ENCODE measurements around the gene PLCH2. TPM values are rescaled to one million over a fixed set of nuclear protein-coding genes. Genes with fewer than 3 reads are reported as not detected.

PLCH2 gene
- total and polyA plus RNA-seq, 9 of the 15 experiments (the other 6 are each of a cell fraction or from before 2014, with no cell fraction given), result 0.16 TPM; not detected in 8

DNA sequence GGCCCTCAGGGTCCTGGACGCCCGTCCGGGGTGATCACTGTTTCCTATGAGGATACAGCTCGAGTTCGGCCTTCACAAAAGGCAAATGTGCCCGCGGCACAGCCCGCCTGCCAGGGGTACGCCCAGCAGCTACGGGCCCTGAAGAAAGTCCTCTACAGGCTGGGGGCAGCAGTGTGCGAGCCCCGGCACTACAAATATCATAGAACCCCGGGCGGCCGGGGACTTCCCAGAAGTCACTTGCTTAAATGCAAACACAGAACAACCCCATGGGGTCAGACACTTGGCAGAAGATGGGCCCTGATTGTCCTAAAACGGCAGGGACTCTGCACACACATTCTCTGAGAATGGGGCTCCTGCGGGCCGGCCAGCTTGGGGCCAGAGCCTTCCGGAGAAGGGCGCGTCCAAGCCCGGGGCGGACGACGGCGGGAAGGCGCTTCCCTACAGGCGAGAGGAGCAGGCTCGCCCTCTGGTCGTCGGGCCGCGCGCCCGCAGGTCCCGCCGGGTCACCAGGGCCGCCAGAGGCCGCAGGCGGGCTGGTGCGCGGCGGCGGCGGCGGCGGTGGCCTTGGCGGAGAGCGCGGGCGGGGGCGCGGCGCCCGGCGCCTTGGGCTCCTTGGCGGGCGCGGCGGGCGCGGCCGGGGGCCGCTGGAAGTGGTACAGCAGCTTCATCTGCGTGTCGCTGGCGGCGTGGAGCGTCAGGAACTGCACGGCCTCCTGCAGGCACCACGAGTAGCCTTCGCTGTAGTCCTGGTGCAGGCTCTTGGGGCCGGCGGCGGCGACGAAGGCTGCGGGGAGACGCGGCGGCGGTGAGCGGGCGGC is 53.1 kb downstream of the PLCH2 start:
- ChIA-PET CTCF (ENCODE audit: low intra/inter-chr PET ratio) (interaction anchor here (0.6 kb wide), 1 partner anchor 20 kb away, joined by 3 read pairs; no protein-coding TSS in a partner anchor), POLR2A (interaction anchor here (0.6 to 1.1 kb wide), 3 partner anchors 11 to 112 kb away, joined by 3 read pairs; no protein-coding TSS in a partner anchor)
- ATAC-seq (peak; percentile 15), DNase-seq (ENCODE audit: extremely low read depth in 1 of 4, low spot score in 3 of 4) (peak; percentile 68 to 74 (median 72)), FAIRE-seq (no peak)
- peaks cover 10% of the 10 kb centered on the region for H3K9me1 ChIP-seq (ENCODE audit: control insufficient read depth, insufficient read depth, low read length)
- intact Hi-C loops (cut with micrococcal nuclease), result no loop called here
- H3K9me3 ChIP-seq (replicated peaks; ENCODE audit: control insufficient read depth, insufficient read depth, low read depth, low read length), result no peaks in the 10 kb centered on the region
- in situ Hi-C loops (cut with MboI), result loop anchor here (25.0 kb wide), 1 partner anchor 342 kb away; the partner anchor contains the start of gene FAAP20
- BruUV-seq (replicated peaks), result no TSS peak
- H3K36me3 ChIP-seq (ENCODE audit: control insufficient read depth, insufficient read depth, low read length), result peaks cover 9% of the 10 kb centered on the region; the same call in 1 of the 3 replicates
- peaks cover 17 to 82% of the 10 kb centered on the region in 2 experiments; a peak in 4 of 5 replicates for H3K4me1 ChIP-seq (replicated peaks in 1 of 2; ENCODE audit: control insufficient read depth in 2 of 2, insufficient read depth in 2 of 2, low read length in 2 of 2)
- H3K4me3 ChIP-seq, result no peak overlapping the region
- H3K27ac ChIP-seq (ENCODE audit: extremely low read depth, low read depth, low read length), result no peak overlapping the region
- peak overlapping the region; percentile 72; the same call in 1 of the 2 replicates for H2AFZ ChIP-seq (ENCODE audit: low read depth, low read length)
- peaks cover 36 to 42% of the 10 kb centered on the region in 2 experiments; a peak in 4 of 5 replicates for H3K27me3 ChIP-seq (ENCODE audit: control insufficient read depth in 2 of 2, insufficient read depth in 2 of 2, low read length in 2 of 2)
- peak overlapping the region in 1 of 2 experiments; percentile 65; a peak in 1 of 4 replicates for H3K9ac ChIP-seq (ENCODE audit: insufficient read depth in 1 of 2, low read depth in 2 of 2, low read length in 2 of 2)
- 10% methylated on average over 39 of the region's 84 CpGs for whole genome bisulfite sequencing (ENCODE audit: insufficient coverage, low coverage, missing lambda C conversion rate)
- H3K79me2 ChIP-seq (ENCODE audit: control insufficient read depth, insufficient read depth, low read length), result peaks cover 19% of the 10 kb centered on the region
- peaks cover 28% of the 10 kb centered on the region for H4K20me1 ChIP-seq (replicated peaks; ENCODE audit: control insufficient read depth, insufficient read depth, low read length)
- H3K4me2 ChIP-seq (ENCODE audit: insufficient read depth, low read length), result no peak overlapping the region; the same call in 1 of the 2 replicates
- TF ChIP-seq RB1 (IDR thresholded peaks at IDR 0.05; ENCODE audit: low read depth) (peak; percentile 77; the same call in 1 of the 2 replicates), TCF3 (CRISPR knock-in tag; IDR thresholded peaks at IDR 0.05) (no peak), PHF8 (IDR thresholded peaks at IDR 0.05; ENCODE audit: borderline replicate concordance, low read length) (peak; percentile 27; the same call in 1 of the 2 replicates), FIP1L1 (IDR thresholded peaks at IDR 0.05; ENCODE audit: low read depth, low read length, poor library complexity, severe bottlenecking) (peak; percentile 8), PRMT5 (CRISPR knock-in tag; IDR thresholded peaks at IDR 0.05) (no peak), GABPB2 (CRISPR knock-in tag; conservative IDR thresholded peaks at IDR 0.05) (no peak), RAD21 (CRISPR knock-in tag; conservative IDR thresholded peaks at IDR 0.05 in 1 of 2, IDR thresholded peaks at IDR 0.05 in 1 of 2) (peak in 1 of 2 experiments; percentile 34; a peak in 2 of 4 replicates), CXXC5 (CRISPR knock-in tag; IDR thresholded peaks at IDR 0.05) (peak; percentile 67), CHD1 (IDR thresholded peaks at IDR 0.05; ENCODE audit: low read length) (peak; percentile 12), E2F5 (CRISPR knock-in tag; IDR thresholded peaks at IDR 0.05) (no peak), TBP (optimal IDR thresholded peaks at IDR 0.05; ENCODE audit: low read depth, low read length) (peak; percentile 24), BRD9 (IDR thresholded peaks at IDR 0.05; ENCODE audit: low read depth, partially characterized antibody) (no peak)
- TF ChIP-seq, protein P1, sequence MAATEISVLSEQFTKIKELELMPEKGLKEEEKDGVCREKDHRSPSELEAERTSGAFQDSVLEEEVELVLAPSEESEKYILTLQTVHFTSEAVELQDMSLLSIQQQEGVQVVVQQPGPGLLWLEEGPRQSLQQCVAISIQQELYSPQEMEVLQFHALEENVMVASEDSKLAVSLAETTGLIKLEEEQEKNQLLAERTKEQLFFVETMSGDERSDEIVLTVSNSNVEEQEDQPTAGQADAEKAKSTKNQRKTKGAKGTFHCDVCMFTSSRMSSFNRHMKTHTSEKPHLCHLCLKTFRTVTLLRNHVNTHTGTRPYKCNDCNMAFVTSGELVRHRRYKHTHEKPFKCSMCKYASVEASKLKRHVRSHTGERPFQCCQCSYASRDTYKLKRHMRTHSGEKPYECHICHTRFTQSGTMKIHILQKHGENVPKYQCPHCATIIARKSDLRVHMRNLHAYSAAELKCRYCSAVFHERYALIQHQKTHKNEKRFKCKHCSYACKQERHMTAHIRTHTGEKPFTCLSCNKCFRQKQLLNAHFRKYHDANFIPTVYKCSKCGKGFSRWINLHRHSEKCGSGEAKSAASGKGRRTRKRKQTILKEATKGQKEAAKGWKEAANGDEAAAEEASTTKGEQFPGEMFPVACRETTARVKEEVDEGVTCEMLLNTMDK (IDR thresholded peaks at IDR 0.05; ENCODE audit: borderline replicate concordance, insufficient read depth, low read depth, low read length, poor library complexity, severe bottlenecking), result peak; percentile 45
- TF ChIP-seq, protein P2, sequence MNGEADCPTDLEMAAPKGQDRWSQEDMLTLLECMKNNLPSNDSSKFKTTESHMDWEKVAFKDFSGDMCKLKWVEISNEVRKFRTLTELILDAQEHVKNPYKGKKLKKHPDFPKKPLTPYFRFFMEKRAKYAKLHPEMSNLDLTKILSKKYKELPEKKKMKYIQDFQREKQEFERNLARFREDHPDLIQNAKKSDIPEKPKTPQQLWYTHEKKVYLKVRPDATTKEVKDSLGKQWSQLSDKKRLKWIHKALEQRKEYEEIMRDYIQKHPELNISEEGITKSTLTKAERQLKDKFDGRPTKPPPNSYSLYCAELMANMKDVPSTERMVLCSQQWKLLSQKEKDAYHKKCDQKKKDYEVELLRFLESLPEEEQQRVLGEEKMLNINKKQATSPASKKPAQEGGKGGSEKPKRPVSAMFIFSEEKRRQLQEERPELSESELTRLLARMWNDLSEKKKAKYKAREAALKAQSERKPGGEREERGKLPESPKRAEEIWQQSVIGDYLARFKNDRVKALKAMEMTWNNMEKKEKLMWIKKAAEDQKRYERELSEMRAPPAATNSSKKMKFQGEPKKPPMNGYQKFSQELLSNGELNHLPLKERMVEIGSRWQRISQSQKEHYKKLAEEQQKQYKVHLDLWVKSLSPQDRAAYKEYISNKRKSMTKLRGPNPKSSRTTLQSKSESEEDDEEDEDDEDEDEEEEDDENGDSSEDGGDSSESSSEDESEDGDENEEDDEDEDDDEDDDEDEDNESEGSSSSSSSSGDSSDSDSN (IDR thresholded peaks at IDR 0.05; ENCODE audit: borderline replicate concordance in 1 of 2, low read depth in 2 of 2, low read length in 2 of 2), result peak; percentile 70 to 98; a peak in 3 of 4 replicates
